ENCODE results near the gene KDM6B. TPM values are rescaled to one million over a fixed set of nuclear protein-coding genes. Genes with fewer than 3 reads are reported as not detected.

KDM6B gene
- total RNA-seq, 1 experiment from 2014 or later, result 28.9 TPM

- Histone ChIP-seq H4K5ac (ENCODE audit: insufficient read length, low read depth, low read length) (no peak overlapping the region), H3T11ph (ENCODE audit: low read length) (no peak overlapping the region), H3K9me3 (ENCODE audit: control insufficient read depth, low read depth, low read length) (no peaks in the 10 kb centered on the region), H3K23ac (ENCODE audit: insufficient read length, low read depth, low read length) (no peak overlapping the region), H3K4ac (ENCODE audit: low read depth, low read length) (no peak overlapping the region), H2BK5ac (ENCODE audit: insufficient read length, low read length) (no peak overlapping the region), H3K27me3 (ENCODE audit: insufficient read depth, low read length) (peaks cover 9% of the 10 kb centered on the region; the same call in 1 of the 2 replicates), H2AK5ac (ENCODE audit: insufficient read length, low read length) (no peak overlapping the region), H3K79me1 (ENCODE audit: insufficient read depth, low read depth, low read length, poor library complexity, severe bottlenecking) (no peaks in the 10 kb centered on the region), H4K8ac (replicated peaks; ENCODE audit: insufficient read length, low read depth, low read length) (no peak overlapping the region), H3K18ac (ENCODE audit: insufficient read length, low read depth, low read length) (no peak overlapping the region), H3K79me2 (ENCODE audit: insufficient read depth, low read length) (no peaks in the 10 kb centered on the region), H3K9ac (ENCODE audit: extremely low read depth, insufficient read length, low read length) (no peak overlapping the region), H3K27ac (ENCODE audit: insufficient read length, low read depth, low read length) (no peak overlapping the region), H3K23me2 (ENCODE audit: insufficient read length, low read depth, low read length, poor library complexity, severe bottlenecking) (peaks cover 31% of the 10 kb centered on the region), H3K4me1 (ENCODE audit: insufficient read depth, low read length) (peaks cover 2% of the 10 kb centered on the region; the same call in 1 of the 2 replicates), H3K14ac (ENCODE audit: insufficient read depth, low read length) (no peak overlapping the region), H4K91ac (ENCODE audit: insufficient read length, low read depth, low read length) (no peak overlapping the region), H2BK12ac (ENCODE audit: insufficient read length, low read depth, low read length) (no peak overlapping the region), H2BK120ac (ENCODE audit: low read depth, low read length, poor library complexity, severe bottlenecking) (no peak overlapping the region), H3K4me2 (ENCODE audit: insufficient read depth, insufficient read length, low read length) (no peak overlapping the region), H3K56ac (ENCODE audit: insufficient read length, low read depth, low read length) (no peak overlapping the region), H2BK20ac (ENCODE audit: low read depth, low read length, poor library complexity, severe bottlenecking) (no peak overlapping the region), H2BK15ac (ENCODE audit: low read depth, low read length) (no peak overlapping the region), H2AFZ (ENCODE audit: low read length) (no peak overlapping the region), H4K20me1 (ENCODE audit: control insufficient read depth, insufficient read depth, insufficient read length) (no peaks in the 10 kb centered on the region)
- Mint-ChIP-seq H3K4me1 (peaks cover 17 to 25% of the 10 kb centered on the region in 2 experiments), H3K9me3 (no peaks in the 10 kb centered on the region), H3K27me3 (ENCODE audit: low read depth) (peaks cover 52% of the 10 kb centered on the region), H3K4me3 (no peak overlapping the region), H3K36me3 (ENCODE audit: insufficient read depth in 1 of 3, low read depth in 3 of 3) (no peaks in the 10 kb centered on the region), H3K27ac (no peak overlapping the region)
- TF ChIP-seq CTCF (conservative IDR thresholded peaks at IDR 0.05), result no peak
- DNase-seq, result no peak
- WGBS (ENCODE audit: extremely low coverage, insufficient read length, low lambda C conversion rate), result no CpG with 5 or more reads among the region's 10 CpGs
Observed at GRCh38 chr17:7832431-7832830, 1.6 kb upstream of the KDM6B start.

All from H9 (cell line).